ENCODE measurements around the gene PALM. TPM values are rescaled to one million over a fixed set of nuclear protein-coding genes. Genes with fewer than 3 reads are reported as not detected.

Gene PALM
- total and polyA plus RNA-seq, 9 of the 15 experiments (the other 6 are each of a cell fraction or from before 2014, with no cell fraction given): 0.04 to 6.6 (median 1.7) TPM

GRCh38 chr19:718991-719512, 10.3 kb downstream of the PALM start (continued):
- TF ChIP-seq ZNF318 (IDR thresholded peaks at IDR 0.05; ENCODE audit: borderline replicate concordance in 1 of 2, low read depth in 1 of 2) (no peak), ZNF57 (CRISPR knock-in tag; IDR thresholded peaks at IDR 0.05) (no peak), UBTF (IDR thresholded peaks at IDR 0.05; ENCODE audit: borderline replicate concordance in 1 of 2, low read depth in 2 of 2, low read length in 2 of 2) (peak in 1 of 2 experiments; percentile 74; a peak in 1 of 4 replicates), HDAC6 (IDR thresholded peaks at IDR 0.05; ENCODE audit: low read depth, low read length) (no peak), ZBTB40 (IDR thresholded peaks at IDR 0.05) (no peak), ZBTB40 (CRISPR knock-in tag; IDR thresholded peaks at IDR 0.05) (no peak), ZNF239 (CRISPR knock-in tag; IDR thresholded peaks at IDR 0.05) (no peak)

All from K562 (cell line).